Glutamatergic neuron (in vitro differentiated cells): ENCODE data around the gene ZNF526. TPM values are rescaled to one million over a fixed set of nuclear protein-coding genes. Genes with fewer than 3 reads are reported as not detected.

ENCODE experiments used
- DNase-seq: peaks from one replicate; pipeline ENCODE4 v3.0.0; 2022
- H3K27ac Mint-ChIP-seq: one replicate; pipeline ENCODE4 v1.8.0; 2020; ENCODE audit warnings: mild to moderate bottlenecking, mixed read lengths, inconsistent platforms; ENCODE audit not compliant: unreplicated experiment
- H3K27me3 Mint-ChIP-seq: one replicate; pipeline ENCODE4 v1.8.0; 2020; ENCODE audit warnings: mild to moderate bottlenecking, moderate library complexity, mixed read lengths, inconsistent platforms; ENCODE audit not compliant: unreplicated experiment
- H3K36me3 Mint-ChIP-seq: one replicate; pipeline ENCODE4 v1.8.0; 2020; ENCODE audit warnings: mild to moderate bottlenecking, mixed read lengths, inconsistent platforms; ENCODE audit not compliant: unreplicated experiment
- H3K4me1 Mint-ChIP-seq: one replicate; pipeline ENCODE4 v1.8.0; 2020; ENCODE audit warnings: mild to moderate bottlenecking, low read depth, mixed read lengths, inconsistent platforms; ENCODE audit not compliant: unreplicated experiment
- H3K4me3 Mint-ChIP-seq: one replicate; pipeline ENCODE4 v1.8.0; 2020; ENCODE audit warnings: mild to moderate bottlenecking, mixed read lengths, inconsistent platforms; ENCODE audit not compliant: unreplicated experiment
- H3K9me3 Mint-ChIP-seq: one replicate; pipeline ENCODE4 v1.8.0; 2020; ENCODE audit warnings: mild to moderate bottlenecking, moderate library complexity, mixed read lengths, inconsistent platforms; ENCODE audit not compliant: unreplicated experiment
- total RNA-seq: library from RNA; stranded (reverse); fragmentation: NEBNext Ultra II Directional; extraction: Animal tissue kit (Norgen Biotek cat#: 25700); gene quantifications from one replicate; pipeline ENCODE4 v1.2.1, GENCODE V29; 2021; ENCODE audit not compliant: unreplicated experiment
- TF ChIP-seq, protein P1 (sequence below): fragments of 200-600 bp; sonication (generic); IDR thresholded peaks from one replicate; pipeline ENCODE4 v1.5.0; 2021; ENCODE audit not compliant: partially characterized antibody, unreplicated experiment

The ZNF526 gene
- total RNA-seq, 1 donor from 2014 or later = 12.0 TPM

DNA sequence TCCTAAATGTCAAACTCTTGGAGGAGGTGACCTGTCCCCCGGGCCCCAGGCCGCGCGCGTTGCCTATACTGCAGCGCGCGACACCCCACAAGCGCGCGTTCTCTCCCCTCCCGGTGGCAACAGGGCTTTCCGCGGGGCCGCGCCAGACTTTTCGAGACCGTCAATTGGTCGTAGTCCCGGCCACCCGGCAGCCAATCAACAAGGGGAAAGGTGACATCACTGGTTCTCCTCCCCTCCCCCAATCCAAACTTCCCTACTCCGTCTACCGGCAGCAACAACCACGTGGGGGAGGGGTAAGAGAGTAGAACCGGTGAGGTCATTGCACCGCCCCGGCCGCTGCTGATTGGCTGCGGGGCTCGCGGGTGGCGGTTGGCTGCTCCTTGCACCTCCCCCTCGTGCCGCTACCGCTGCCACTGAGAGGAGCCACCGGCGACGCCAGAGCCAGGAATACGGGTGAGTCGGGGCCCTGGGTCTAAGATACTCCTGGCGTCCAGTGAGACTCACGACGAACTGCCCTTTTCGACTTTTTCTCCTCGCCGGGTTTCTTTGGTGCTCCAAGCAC is 48.1 kb downstream of the ZNF526 start:
- no peaks in the 10 kb centered on the region for H3K9me3 Mint-ChIP-seq
- no peaks in the 10 kb centered on the region for H3K36me3 Mint-ChIP-seq
- no peak overlapping the region for H3K27ac Mint-ChIP-seq
- peak; percentile 95 for DNase-seq
- TF ChIP-seq, protein P1, sequence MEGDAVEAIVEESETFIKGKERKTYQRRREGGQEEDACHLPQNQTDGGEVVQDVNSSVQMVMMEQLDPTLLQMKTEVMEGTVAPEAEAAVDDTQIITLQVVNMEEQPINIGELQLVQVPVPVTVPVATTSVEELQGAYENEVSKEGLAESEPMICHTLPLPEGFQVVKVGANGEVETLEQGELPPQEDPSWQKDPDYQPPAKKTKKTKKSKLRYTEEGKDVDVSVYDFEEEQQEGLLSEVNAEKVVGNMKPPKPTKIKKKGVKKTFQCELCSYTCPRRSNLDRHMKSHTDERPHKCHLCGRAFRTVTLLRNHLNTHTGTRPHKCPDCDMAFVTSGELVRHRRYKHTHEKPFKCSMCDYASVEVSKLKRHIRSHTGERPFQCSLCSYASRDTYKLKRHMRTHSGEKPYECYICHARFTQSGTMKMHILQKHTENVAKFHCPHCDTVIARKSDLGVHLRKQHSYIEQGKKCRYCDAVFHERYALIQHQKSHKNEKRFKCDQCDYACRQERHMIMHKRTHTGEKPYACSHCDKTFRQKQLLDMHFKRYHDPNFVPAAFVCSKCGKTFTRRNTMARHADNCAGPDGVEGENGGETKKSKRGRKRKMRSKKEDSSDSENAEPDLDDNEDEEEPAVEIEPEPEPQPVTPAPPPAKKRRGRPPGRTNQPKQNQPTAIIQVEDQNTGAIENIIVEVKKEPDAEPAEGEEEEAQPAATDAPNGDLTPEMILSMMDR = no peak
- H3K4me1 Mint-ChIP-seq = peaks cover 17% of the 10 kb centered on the region
- H3K27me3 Mint-ChIP-seq = peaks cover 4% of the 10 kb centered on the region
- no peak overlapping the region for H3K4me3 Mint-ChIP-seq

DNA sequence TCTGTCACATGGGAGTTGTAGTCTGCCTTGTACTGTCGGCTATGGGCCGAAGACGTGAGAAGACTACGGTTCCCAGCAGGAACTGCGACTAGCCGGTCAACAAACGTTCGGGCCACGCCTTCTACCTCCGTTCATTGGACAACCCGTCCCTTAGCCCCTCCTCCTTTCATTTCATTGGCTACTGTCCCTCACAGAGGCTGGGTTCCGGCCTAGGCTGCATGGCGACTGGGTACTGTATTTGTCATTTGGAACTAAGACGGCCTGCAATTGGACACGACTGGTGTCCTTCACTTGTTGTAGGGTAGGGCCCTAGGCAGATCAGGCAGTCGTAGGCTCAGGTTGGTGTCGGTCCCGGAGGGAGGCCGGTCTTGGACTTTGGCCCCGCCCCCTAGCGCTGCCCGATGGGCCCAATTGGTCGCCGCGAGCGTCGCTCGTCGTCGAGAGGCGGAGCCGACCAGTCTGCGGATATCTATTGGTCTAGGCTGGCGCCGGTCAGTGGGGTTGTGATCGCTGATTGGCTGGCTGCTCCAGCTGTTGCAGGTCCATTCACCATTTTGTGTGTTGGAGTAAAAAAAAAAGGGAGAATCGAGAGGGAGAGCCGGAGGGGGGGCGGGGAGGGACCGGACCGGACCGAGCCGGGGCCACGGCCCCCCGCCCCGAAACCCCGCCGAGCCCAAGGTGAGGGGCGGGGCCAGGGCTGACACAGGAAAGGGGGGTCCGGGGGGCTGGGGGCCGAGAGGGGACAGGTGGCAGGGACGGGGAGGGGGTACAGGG is 48.8 kb downstream of the ZNF526 start, which contains the start of gene CIC:
Gene CIC, plus strand, starts transcription at position 549 of the 774 bp plus-strand sequence. CDS start 2,532 bp downstream, outside the sequence.
- TF ChIP-seq, protein P1 = no peak
- peak within 1 kb of the TSS; percentile 97 for H3K4me3 Mint-ChIP-seq
- peak within 1 kb of the TSS; percentile 93 for H3K27ac Mint-ChIP-seq
- peak; percentile 99 for DNase-seq
- peaks cover 2% of the 10 kb centered on the region for H3K9me3 Mint-ChIP-seq
- peaks cover 6% of the 10 kb centered on the region for H3K27me3 Mint-ChIP-seq
- H3K4me1 Mint-ChIP-seq = peaks cover 17% of the 10 kb centered on the region
- no peaks in the 10 kb centered on the region for H3K36me3 Mint-ChIP-seq

DNA sequence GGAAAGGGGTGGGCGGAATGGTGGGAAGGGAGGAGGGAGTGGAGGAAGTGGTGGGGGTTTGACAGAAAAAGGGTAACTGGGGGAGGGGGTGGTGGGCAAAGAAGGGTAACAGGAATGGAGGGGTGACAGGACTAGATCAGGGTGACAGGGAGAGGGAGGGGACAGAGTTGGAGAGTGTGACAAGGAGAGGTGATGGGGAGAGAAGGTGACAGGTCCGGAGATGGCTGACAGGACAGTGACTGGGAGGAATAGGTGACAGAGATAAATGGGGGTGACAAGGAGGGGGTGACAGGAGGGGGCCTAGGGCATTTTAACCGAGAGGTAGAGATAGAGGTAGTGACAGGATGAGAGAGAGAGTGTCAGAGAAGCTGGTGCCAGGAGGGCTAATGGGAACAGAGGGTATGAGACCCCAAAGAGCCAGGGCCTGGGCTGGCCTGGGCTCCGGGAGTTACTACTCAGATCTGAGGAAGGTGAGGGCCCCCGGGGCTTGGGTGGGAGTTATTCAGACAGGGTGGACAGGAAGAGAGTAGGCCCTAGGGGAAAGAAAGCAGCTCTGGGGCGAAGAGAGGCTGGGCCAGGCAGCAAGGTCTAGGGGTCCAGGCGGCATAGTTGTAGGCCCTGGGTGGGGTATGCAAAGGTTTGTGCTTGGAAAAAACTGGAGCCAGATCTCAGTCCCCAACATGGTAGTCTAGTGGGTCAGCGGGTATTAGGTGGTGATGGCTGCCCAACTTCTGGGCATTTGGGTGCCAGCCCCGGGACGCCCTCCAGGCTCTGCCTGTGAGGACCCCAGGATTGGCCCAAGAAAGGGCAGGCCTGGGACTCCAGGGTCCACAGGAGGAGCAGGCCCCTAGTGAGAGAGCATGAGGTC is 49.6 kb downstream of the ZNF526 start:
- TF ChIP-seq, protein P1 = no peak
- peaks cover 2% of the 10 kb centered on the region for H3K9me3 Mint-ChIP-seq
- peak overlapping the region; percentile 93 for H3K27ac Mint-ChIP-seq
- H3K36me3 Mint-ChIP-seq = no peaks in the 10 kb centered on the region
- no peak for DNase-seq
- peaks cover 19% of the 10 kb centered on the region for H3K4me1 Mint-ChIP-seq
- H3K4me3 Mint-ChIP-seq = peak overlapping the region; percentile 97
- H3K27me3 Mint-ChIP-seq = peaks cover 6% of the 10 kb centered on the region

DNA sequence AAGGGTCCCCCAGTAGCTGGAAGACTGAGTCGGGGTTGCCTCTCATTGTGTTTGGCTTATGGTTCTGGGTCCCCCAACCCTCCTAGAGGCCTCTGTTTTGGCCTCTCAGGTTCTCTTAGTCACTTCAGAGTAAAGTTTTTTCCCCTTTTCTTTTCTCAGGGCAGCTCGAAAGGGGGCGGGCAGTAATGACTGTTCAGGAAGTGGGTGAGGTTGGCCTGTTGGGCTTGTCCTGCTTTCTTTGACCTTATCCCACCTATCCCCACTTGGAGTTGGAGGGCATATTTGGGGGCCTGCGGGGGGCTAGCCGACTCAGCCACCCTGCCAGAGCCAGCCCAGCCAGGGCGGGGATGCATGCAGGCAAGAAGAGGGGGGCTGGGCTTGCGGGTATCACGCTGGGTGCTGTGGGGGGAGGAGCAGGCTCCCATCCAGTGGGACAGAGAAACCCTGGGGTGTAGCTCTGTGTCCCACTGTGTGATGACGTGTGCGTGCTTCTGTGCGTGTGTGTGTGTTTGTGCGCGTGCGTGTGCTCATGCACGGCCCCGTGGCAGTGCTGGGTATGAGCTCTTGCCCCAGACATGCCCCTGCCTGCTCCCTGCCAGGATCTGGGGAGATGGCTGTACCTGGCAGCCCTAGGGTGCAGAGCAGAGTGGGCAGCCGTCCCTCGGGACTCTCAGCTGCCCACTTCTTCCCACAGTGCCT is 50.4 kb downstream of the ZNF526 start:
- DNase-seq = no peak
- no peak overlapping the region for H3K27ac Mint-ChIP-seq
- peak overlapping the region; percentile 97 for H3K4me3 Mint-ChIP-seq

More for the DNA sequence above, 50.4 kb downstream of the ZNF526 start:
- Mint-ChIP-seq H3K9me3 (peaks cover 7% of the 10 kb centered on the region), H3K36me3 (no peaks in the 10 kb centered on the region), H3K4me1 (peaks cover 24% of the 10 kb centered on the region), H3K27me3 (peaks cover 6% of the 10 kb centered on the region)
- TF ChIP-seq, protein P1 = no peak
